Activated effector memory CD4-positive, alpha-beta T cell treated with anti-CD3 and anti-CD28 coated beads, Interleukin-2, amount 50 U/mL, for 16 hours (primary cell): Measurements from ENCODE around the gene MRPS9.

ENCODE experiments used
- DNase-seq: peaks from one replicate; pipeline ENCODE4 v3.0.0-alpha.2; 2020

MRPS9 gene

DNA sequence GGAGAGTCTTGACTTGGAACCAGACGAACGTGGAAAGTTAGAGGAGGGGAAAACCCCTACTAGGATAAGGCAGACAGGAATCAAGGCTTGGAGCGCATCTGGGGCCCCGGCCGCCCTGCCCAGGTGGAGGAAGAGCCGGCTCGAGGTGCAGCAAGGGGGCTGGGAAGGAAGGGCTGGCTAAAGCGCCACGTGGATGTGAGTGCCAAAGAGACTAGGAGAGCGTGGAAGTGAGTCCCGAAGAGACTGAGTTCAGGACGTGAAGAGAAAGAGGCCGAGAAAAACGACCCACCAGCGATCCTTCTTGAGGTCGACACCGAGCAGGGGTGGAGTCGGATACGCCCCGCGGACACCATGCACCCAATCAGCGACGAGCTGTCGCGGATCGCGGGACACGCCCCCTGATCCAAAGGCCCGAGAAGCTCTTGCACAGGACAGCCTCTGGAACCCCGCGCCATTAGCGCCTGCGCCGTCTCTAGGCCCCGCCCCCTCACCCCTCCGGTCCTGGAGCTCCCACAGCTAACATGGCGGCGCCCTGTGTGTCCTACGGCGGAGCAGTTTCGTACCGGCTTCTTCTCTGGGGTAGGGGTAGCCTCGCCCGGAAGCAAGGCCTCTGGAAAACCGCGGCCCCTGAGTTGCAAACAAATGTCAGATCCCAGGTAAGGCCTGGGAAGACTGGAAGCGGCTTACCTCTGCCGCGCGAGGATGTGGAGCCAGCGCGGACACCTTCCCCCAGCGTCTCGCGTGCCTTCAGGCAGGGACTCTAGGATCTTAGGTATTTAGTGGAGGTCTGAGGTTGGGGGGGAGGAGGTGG, at the start of gene MRPS9:
Gene MRPS9, plus strand, starts transcription at position 498 of the 811 bp plus-strand sequence. Its CDS starts 24 bp downstream, at position 522.
- DNase-seq, result peak; percentile 99

DNA sequence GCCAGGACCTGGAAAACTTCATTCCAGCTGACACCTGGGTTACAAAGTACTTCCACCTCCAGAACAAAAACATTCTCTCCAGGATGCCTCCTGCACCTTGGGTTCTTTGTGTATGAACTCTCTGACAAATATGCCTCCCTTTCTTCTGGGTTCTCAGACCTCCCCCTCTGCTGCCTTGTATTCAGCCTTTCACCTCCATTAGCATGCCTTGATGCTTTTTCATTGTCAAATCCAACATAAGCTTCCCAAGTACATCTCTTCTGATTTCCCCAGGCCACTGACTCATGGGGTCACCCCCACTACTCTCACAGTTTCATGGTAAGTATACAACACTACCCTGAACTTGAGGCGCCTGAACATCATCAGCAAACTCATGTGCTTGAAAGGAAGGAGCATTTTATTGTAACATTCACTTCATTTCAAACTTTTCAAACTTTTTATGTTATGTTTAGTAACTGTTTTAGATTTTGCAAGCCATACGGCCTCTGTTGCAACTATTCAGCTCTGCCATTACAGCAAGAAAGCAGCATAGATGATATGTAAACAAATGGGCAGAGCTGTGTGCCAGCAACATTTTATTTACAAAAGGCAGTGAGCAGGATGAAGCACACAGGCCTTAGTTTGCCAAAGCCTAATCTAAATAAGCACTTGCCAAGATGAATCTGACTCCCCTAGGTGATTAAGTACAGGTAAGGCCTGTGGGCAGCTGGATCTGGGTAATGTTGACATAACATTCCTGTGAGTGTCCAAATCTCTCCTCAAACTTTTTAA, 32.5 kb upstream of the MRPS9 start:
- no peak for DNase-seq

DNA sequence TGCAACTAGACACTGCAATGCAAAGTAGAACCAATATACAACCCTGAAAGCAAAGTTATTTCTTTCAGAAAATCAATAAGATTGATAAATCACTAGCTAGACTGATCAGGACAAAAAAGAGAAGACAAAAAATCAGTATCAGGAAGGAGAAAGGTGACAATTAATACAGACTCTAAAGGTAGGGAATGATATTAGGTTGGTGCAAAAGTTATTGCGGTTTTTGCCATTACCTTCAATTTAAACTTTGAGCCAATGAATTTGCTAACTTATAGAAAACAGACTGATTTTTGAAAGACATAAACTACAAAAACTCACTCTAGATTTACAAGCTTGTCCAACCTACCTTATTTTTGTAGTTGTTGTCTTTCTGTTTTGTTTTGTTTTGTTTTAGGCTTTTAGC, 30.5 kb upstream of the MRPS9 start:
- DNase-seq, result no peak

DNA sequence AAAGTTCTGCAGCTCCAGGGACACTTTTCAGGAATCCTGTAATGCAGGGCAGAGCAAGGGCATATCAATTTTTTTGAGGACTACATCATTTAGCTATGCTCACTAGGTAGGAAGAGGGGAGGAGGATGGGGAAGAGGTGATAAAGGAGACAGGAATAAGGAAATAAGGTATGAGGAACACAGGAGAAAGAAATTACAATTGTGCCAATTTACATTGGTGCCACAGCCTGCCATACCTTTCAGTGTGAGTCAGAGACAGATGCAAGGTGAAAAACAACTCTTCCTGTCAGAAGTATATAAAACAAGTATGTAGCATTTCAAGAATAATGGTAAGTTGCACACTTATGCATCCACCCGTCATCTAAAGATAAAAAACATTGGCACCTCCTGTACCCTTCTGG, 5.4 kb upstream of the MRPS9 start:
- no peak for DNase-seq

DNA sequence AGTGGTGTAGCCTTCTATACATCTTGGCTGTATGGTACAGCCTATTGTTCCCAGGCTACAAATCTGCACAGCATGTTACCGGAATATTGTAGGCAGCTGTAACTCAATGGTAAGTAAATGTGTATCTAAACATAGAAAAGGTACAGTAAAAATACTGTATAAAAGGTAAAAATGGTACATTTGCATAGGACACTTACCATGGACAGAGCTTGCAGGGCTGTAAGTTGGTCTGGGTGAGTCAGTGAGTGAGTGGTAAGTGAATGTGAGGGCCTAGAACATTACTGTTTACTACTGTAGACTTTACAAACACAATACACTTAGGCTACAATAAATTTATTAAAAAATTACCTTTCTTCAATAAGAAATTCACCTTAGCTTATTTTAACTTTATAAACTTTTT, 3.7 kb upstream of the MRPS9 start:
- no peak for DNase-seq

DNA sequence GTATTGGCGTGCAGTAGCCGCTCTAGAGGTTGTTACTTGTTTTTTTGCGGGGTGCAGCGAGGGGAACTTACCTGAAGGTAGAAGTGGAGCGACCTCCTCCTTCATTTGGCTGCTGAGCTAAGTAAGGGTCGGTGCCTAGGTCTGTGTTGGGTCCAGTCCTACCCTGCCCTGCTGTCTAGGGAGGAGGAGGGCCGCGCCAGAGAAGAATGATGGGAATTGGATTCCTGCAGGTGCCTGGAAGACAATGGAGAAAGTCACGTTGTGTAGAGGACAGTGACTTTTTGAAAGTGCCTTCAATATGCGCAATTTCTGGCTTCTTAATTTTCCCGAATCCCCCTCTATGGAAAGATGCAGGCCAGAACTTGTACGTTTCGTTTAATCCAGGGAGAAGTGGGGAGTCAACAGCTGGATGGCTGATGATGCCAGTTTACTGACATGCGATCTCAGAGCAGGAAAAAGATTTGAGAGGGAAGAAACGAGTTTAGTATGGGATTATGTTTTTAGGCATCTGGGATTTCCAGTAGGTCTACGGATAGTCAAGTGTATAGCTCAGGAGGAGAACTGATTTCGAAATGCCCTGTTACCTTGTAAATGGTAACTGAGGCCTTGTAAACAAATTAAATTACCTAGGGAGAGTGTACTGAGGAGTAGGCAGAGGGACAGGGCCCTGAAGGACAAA, 653 bp downstream of the MRPS9 start:
- no peak for DNase-seq

DNA sequence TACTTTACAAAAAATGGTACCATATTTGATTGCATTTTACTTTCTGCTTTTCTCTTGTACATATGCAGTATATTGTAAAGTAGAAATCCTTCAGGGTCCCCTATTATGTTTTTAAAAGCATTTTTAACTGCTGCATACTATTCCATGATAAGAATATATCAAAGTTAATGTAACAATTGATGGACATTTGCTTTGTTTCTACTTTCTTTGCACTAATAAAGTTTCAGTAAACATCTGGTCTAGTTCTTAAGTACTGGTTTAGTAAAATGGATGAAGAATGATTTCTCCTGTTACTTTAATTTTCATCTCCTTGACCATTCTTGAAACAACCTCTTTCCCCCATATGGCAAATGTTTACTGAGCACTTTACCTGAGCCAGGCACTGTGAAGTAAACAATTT, 1.7 kb downstream of the MRPS9 start:
- DNase-seq, result no peak

DNA sequence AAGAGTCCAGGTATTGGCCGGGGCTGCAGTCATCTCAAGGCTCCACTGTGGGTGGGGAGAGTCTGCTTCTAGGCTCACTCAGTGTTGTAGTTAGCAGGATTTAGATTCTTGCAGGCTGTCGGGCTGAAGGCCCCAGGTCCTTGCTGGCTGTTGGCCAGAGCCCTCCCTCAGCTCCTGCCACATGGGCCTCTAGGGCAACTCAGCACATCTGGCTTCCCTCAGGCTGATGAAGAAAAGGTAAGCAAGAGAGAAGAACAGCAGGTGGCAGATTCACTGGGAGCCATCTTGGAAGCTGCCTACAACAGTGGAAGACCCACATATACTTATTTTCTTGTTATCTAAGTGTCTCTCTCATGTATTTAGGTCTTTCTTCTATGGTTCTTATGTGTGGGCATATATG, 4.3 kb downstream of the MRPS9 start:
- DNase-seq, result no peak

DNA sequence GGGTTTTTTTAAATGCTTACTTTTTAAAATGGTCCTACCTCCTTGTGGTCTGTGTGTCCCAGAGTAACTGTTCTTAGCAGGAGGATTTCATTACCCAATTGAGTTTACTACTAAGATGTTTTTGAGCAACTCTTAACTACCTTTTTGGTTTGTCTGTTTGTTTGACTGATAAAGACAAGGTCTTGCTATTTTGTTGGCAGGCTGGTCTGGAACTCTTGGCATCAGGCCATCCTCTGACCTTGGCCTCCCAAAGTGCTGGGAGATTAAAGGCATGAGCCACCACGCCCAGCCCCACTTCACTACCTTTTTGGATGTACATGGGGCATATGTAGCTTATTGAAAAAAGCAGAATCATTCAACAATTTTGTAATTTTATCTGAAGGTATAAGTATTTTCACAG, 14.9 kb downstream of the MRPS9 start:
- DNase-seq, result no peak

DNA sequence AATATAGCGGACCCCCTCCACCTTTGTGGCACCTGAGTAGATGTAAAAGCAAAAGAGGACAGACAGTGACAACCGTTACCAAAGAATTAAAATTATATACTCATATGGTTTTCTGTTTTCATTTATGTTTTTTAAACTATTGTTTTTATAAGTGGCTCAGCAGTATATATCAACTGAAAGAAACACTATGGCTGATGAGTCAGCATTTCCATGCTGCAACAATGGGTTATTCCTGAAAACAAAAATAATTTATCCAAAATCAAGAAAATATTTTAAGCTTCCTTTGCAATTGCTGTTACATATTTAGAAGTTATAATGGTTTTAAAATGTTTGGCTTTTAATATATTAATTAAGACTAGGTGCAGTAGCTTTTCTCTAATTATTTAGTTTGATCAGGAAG, 17.7 kb downstream of the MRPS9 start:
- no peak for DNase-seq

DNA sequence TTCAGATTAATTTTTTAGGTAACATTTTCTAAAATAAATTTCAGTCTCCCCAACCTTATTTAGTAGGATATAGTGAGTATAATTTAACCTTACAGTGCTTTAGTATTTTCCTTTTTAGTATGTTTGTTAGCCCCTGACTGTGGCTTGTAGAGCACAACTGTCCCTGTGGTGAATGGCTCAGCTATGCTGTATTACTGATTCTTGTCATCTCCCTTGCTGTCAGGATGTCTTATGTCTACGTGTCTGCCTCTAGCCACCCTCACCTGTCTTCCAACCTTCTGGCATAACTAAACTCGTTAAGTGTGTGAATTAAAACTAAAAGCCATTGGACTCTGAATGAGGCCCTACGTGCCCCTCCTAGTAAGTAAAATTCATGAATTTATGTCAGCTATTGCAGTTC, 18.4 kb downstream of the MRPS9 start:
- no peak for DNase-seq

DNA sequence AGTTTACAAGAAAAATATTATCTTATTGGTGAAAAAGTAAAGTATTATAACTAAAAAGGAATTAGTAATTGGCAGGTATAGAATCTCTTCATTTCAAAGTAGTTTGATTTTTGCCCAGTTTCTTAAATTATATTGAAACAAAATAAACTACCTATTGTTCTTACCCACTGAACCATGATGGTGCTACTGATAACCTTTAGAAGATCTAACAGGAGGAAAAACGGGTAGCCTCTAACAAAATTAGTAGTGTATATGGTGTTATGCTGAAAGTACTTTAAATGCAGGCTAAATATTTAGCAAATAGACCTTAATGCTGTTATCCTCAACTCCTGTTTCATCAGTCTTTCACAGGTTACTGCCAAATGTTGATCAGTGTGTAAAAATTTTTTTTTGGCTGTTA, 19.1 kb downstream of the MRPS9 start:
- no peak for DNase-seq

DNA sequence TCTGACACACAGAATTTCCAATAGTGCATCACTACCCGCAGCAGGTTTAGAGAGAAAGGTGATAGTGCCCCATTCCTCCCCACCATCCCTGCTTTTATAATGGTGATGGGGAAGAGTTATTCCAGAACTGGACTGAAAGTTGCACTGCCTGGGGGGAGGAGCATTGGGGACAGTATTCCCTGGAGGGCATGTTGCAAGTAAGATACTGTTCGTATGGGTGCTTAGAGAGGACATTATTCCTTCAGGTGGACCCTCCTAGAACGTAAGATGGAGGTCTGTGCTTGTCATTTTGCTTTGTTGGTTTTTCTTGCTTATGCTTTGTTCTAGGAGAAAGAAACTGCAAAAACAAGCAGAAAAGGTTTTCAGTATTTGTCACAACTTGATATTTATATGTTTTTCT, 23.7 kb downstream of the MRPS9 start:
- no peak for DNase-seq

DNA sequence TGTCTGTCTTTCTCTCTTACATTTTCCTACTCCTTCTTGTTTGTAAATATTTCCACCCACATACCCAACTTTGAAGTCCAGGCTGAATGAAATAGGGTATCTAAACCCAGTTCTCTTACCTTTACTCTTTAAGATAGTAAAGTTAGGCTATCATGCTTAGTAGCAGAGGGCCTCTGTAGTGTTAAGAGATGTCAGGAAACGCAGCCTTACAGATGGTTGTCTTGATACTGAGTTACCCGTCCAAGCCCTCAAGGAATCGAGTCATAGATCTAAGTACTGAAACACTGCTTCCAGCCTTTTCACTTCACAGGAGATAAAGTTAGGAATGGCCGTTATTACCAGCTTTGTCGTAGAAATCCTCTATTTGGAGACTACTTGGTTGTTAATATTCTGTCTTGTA, 24.3 kb downstream of the MRPS9 start:
- no peak for DNase-seq

DNA sequence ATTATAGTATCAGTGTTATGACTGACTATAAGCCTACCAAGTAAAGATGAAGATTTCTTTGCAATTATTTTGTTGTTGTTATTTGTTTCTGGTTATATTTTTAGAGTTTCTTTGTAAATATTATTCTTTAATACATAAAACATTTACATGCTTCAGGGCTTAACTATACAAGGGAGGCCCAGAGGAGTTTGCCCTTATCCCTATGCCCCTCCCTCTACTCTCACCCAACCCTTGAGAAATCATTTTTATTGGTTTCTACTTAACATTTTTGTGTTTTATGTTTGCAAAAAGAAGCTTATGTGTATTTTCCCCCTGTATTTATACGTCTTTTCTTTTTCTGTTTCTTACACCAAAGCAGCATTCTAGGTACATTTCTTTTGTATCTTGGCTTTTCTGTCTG, 30.5 kb downstream of the MRPS9 start:
- no peak for DNase-seq

DNA sequence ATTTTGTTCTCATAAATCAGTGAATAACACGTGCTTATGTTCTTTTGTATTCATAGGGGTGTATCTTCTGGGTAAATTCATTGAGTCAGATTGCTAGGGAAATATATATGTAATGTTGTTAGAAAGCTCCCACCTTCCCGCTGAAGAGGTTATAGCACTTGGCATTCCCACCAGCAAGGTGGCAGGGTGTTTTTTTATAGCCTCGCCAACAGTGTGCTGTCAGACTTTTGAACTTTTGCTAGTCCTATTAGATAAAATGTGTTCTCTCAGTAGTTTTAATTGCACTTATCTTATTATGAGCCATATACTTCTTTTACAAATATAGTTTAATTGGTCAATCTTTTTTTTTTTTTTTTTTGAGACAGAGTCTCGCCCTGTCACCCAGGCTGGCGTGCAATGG, 31.0 kb downstream of the MRPS9 start:
- DNase-seq, result no peak

DNA sequence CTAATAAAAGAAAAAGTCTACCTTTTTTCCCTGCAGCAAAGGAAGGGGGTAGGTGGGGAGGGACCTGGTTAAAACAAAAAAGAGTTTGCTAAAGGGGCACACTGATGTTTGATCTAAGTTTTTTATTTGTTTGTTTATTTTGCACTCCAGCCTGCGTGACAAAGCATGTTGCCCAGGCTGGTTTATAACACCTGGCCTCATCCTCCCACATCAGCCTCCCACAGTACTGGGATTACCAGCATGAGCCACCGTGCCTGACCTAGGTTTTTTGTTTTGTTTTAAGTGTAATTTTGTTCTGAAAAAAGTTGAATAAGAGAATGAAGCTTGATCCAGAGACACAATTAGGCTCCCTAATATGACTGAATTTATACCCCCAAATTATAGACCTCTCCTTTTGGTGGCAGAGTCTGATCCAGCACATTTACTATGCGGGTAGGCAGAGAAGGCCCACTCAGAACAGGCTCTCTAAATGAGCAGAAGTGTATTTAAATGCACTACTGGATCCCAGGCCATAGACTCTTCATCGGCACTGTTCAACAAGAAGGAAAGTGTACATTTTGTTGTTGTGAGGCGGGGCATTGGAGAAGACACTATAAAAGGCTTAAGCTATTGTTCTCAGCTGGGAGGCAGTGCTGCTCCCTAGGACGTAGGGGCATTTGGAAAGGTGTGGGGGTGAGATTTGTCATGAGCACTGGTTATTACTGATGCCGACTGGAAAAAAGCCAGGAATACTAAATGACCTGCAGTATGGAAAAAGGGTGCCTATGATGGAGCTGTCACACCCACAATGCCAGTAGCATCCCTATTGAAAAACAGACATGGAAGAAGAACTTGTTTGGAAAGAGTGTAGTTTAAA, 32.4 kb downstream of the MRPS9 start:
- DNase-seq, result no peak

DNA sequence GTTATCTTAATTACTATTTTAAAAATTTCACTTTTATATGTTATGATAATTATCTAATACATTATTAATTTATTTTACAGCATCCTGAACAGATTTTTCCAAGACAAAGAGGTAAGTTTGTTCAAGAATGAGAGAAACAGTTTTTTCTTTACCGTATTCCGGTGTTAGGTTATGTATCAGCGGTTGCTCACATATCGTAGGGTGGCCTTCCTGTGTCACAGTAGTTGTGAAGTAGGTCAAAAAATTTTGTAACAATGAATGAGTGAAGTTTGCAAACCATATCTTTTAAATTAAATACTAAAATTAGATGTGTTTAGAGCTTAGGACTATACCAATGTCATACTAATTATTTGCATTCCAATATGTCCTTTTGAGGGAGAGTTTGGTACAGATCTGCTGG, 33.5 kb downstream of the MRPS9 start:
- no peak for DNase-seq

DNA sequence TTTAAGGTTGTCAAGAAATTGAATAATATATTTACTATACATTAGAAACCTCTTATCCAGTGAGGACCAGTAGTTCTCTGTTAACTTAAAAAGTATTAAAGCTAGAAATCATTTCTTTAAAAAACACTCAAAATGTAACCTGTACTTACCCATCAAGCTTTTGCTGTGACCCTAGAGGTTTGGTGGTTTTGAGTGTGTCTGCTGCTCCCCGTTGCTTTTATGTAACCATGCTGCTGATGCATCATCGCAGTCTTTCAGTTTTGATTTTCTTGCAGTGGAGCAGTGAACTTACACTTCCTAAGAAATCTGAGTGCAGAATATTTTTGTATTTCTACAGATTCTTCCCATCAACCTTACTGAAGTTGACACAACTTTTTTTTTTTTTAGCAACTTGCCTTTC, 34.2 kb downstream of the MRPS9 start:
- DNase-seq, result no peak

DNA sequence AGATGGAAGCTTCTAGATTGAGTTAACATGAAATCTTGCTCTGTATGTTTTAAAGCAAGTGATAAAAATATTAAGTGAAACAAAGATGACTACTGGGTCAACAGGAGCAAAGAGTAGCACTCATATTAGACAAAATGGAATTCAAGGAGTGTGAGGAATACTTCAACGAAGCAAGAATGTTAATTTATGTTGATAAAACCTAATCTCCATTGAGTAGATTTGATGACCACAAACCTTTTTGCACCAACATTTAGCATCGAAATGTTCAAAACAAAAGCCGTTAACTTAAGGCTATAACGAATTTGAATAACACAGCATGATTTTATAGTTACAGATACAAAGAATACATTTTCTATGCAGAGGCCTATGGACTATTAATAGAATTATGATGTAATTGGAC, 35.7 kb downstream of the MRPS9 start:
- DNase-seq, result no peak

DNA sequence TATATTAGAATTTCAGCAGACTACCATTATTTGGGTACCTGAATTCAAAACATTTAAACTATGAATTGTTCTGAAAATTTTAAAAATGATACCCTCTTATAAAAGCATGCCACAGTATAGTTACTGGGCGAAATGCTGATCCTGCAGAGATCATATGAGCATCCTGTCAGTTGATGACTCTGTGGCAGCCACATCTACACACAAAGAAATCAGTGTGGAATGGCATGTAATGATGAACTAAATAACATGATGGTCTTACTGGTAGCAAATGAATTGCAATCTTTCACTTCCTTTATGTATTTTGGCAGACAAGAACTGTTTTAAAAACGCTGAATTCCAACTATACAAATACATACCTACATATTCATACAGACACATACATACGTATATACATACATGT, 38.3 kb downstream of the MRPS9 start:
- DNase-seq, result no peak

DNA sequence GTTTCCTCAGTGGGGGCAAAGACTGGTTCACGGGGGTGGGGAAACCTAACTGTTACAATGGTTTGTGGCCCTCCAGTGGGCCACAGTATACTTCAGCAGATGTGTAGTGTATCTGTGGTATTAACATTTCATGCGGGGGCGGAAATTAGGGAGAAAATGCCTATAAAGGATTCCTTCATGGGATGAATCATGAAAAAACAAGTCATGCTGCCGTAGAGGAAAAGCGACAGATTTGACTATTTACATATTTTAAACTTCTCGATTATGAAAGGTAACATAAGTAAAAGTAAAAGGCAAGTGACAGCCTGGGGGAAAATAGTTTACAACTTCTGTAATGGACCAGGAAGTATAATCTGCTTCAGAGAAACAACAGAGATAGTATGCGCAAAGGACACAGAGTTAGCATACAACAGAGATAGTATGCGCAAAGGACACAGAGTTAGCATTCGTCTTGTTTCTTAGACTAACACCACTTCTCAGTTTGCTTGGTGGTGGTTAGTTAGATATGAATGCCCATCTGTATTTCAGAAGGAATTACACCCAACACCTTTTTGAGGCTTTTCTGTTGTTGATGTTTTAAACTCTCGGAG, 41.1 kb downstream of the MRPS9 start:
- DNase-seq, result no peak

DNA sequence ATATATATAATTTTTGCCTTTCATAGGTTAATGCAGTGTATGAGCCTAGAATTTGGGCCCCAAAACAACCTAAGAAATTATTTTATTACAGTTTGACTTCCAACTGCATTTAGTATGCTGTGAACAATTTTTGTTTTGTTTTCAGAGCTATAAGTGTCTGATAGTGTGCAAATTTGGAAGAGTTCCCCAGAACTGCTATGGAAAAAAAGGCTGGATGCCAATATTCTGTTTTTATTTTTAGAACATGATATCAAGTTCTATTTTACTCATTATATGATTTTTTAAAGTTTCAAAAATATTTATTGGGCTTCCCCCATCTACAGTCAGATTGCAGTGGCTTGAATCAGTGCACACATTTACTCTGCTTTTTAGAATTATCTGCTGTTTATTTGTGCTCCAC, 42.6 kb downstream of the MRPS9 start:
- DNase-seq, result no peak
